Tibial artery (tissue), 4 donors: ENCODE measurements around the gene IL1RAPL1.

ENCODE experiments used
- DNase-seq, 2 donors: peaks; one replicate each; pipeline ENCODE4 v3.0.0-alpha.2; 2019
- H3K27ac ChIP-seq, 2 donors: fragments of 200-600 bp; sonication (generic) in 1 of 2; 1 replicate in 1 of 2; 2 replicates in 1 of 2; pipeline ENCODE4 v1.5.1; 2018 to 2019; ENCODE audit warnings: mild to moderate bottlenecking in 1 of 2
- H3K27me3 ChIP-seq, 2 donors: fragments of 200-600 bp; sonication (generic) in 1 of 2; one replicate each; pipeline versions ENCODE4 v1.5.1 to v1.6.0; 2016 to 2019
- H3K36me3 ChIP-seq, 3 donors: fragments of 200-600 bp; sonication (generic) in 2 of 3; one replicate each; pipeline ENCODE4 v1.5.1; 2016 to 2019; ENCODE audit warnings: mild to moderate bottlenecking in 2 of 3
- H3K4me1 ChIP-seq, 4 donors: fragments of 200-600 bp; sonication (generic) in 2 of 4; 1 replicate in 3 of 4; 2 replicates in 1 of 4; pipeline ENCODE4 v1.5.1; 2016 to 2019
- H3K4me3 ChIP-seq, 2 donors: fragments of 200-600 bp; sonication (generic) in 1 of 2; 1 replicate in 1 of 2; 2 replicates in 1 of 2; pipeline ENCODE4 v1.5.1; 2018 to 2019; ENCODE audit warnings: mild to moderate bottlenecking in 2 of 2
- H3K9me3 ChIP-seq, 3 donors: fragments of 200-600 bp; sonication (generic) in 1 of 3; one replicate each; pipeline ENCODE4 v1.5.1; 2016 to 2019
- intact Hi-C: fragments of 100-400 bp; cut with DNase I; formaldehyde crosslinking; loops from one replicate; pipeline ENCODE4 v1.15.0; 2023; ENCODE audit warnings: low total_unique reads
- TF ChIP-seq, protein P1 (sequence below), 2 experiments: fragments of 200-600 bp in 1 of 2; fragments of 450-650 bp in 1 of 2; IDR thresholded peaks; one replicate each; pipeline ENCODE4 v1.5.1; 2017 to 2019; ENCODE audit warnings: antibody characterized with exemption in 2 of 2, mild to moderate bottlenecking in 1 of 2, moderate library complexity in 1 of 2

IL1RAPL1 gene

DNA sequence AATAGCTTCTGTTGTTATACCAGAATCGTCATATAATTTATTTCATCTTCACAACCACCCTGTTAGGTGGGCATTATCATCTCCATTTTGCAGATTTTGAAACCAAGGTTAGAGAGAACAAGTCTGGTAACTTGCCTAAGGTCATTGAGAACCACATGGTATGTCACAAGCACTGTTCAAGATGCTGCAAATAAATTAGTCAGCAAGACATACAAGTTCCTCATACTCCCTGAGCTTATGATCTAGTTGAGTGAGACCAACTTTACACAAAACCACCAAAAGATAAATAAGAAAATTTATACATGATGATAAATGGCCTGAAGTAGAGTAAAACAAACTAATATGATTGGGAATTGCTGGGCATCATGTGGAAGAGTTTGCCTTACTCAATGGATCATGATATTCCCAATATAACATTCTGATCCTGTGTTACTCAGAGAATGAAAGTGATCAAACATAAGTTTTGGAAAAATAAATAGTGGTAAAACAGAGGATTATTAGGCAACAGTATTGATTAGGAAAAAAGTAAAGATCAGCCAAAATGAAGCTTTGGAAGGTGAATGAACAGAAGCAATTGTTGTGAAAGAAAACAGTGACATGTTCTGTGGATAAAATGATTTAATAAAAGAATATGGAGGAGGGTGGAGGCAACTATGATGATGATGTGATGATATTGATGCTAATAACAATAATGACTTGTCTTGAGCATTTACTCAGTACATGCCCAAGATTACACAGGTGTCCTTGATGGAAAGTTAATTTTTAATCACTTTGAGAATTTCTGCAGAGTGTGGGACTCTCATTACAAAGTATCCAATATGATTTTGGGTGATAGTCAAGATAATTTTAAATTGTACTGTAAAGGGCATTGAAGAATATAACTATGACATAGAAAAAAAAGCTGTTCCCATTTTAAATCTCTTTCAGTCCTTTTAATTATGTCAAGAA, 34.1 kb upstream of the IL1RAPL1 start:
- Histone ChIP-seq H3K4me1 (no peaks in the 10 kb centered on the region), H3K36me3 (no peaks in the 10 kb centered on the region), H3K4me3 (no peak overlapping the region), H3K9me3 (peaks cover 0 to 4% (median 3%) of the 10 kb centered on the region in 3 donors), H3K27ac (no peak overlapping the region), H3K27me3 (no peaks in the 10 kb centered on the region)
- DNase-seq, result no peak
- intact Hi-C loops, result no loop called here
- TF ChIP-seq, protein P1, sequence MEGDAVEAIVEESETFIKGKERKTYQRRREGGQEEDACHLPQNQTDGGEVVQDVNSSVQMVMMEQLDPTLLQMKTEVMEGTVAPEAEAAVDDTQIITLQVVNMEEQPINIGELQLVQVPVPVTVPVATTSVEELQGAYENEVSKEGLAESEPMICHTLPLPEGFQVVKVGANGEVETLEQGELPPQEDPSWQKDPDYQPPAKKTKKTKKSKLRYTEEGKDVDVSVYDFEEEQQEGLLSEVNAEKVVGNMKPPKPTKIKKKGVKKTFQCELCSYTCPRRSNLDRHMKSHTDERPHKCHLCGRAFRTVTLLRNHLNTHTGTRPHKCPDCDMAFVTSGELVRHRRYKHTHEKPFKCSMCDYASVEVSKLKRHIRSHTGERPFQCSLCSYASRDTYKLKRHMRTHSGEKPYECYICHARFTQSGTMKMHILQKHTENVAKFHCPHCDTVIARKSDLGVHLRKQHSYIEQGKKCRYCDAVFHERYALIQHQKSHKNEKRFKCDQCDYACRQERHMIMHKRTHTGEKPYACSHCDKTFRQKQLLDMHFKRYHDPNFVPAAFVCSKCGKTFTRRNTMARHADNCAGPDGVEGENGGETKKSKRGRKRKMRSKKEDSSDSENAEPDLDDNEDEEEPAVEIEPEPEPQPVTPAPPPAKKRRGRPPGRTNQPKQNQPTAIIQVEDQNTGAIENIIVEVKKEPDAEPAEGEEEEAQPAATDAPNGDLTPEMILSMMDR (IDR thresholded peaks at IDR 0.05), result no peak

DNA sequence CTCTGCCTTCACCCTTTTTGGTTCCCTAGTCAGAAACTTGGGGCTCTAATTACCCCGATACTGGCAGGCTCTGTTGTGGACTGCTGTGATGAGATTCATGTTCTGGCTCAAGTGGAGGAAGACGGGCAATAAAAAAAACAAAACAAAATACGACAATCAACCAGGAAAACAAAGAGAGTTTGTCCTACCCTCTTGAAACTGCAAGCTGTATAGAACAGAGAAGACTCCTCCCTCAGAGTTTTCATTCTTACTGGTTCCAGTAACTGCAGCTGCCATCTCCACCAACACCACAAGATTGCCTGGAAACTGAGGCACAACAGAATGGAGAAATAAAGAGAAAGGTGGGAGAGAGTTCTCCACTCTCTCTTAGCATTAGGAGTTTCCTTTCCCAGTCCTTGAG, 11.1 kb upstream of the IL1RAPL1 start:
- DNase-seq, result no peak
- no peaks in the 10 kb centered on the region for H3K9me3 ChIP-seq
- intact Hi-C loops, result no loop called here
- H3K27ac ChIP-seq, result no peak overlapping the region
- no peaks in the 10 kb centered on the region for H3K4me1 ChIP-seq
- H3K27me3 ChIP-seq, result no peaks in the 10 kb centered on the region
- no peaks in the 10 kb centered on the region for H3K36me3 ChIP-seq
- TF ChIP-seq, protein P1 (IDR thresholded peaks at IDR 0.05), result no peak
- no peak overlapping the region for H3K4me3 ChIP-seq

DNA sequence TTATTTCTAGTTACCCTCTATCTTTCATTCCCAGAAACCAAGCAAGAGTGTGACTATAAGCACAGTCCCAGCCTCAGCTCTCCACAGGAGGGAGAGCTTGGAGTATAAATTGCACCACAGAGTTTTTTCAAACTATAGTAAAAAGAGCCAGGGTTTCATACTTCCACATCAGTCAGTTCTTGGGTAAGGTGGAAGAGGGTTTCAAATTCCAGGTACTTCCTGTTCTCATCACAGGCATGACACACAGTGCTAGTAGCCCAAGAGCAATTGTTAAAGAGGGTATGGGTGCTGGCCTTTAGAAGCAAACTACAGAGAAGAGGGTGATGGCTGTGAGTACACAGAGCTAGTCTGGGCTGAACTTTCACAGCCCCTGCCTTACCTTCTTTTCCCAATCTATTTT, 5.7 kb upstream of the IL1RAPL1 start:
- TF ChIP-seq, protein P1 (IDR thresholded peaks at IDR 0.05), result no peak
- H3K9me3 ChIP-seq, result no peaks in the 10 kb centered on the region
- no peaks in the 10 kb centered on the region for H3K4me1 ChIP-seq
- no peaks in the 10 kb centered on the region for H3K36me3 ChIP-seq
- no peak for DNase-seq
- H3K4me3 ChIP-seq, result no peak overlapping the region
- H3K27ac ChIP-seq, result no peak overlapping the region
- intact Hi-C loops, result no loop called here
- H3K27me3 ChIP-seq, result no peaks in the 10 kb centered on the region

DNA sequence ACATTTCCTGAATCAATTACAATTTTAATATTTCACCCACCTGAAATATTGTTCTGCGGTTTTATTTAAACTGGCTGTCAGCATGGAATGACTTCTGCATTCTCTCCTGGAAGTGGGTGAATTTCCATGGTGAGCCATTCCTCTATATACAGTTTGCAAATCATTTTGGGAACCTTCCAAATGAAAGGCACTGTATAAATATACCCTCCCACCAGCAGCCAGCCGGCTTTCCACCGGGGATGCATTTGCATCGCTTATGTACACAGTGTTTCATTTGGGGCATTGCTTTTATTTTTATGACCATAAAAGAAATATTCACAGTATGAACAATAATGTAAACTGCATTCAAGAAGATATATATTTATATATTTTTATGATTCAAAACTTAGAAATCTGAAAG, 4.7 kb upstream of the IL1RAPL1 start:
- Histone ChIP-seq H3K4me3 (no peak overlapping the region), H3K4me1 (no peaks in the 10 kb centered on the region), H3K27me3 (no peaks in the 10 kb centered on the region), H3K9me3 (no peaks in the 10 kb centered on the region), H3K36me3 (no peaks in the 10 kb centered on the region), H3K27ac (no peak overlapping the region)
- TF ChIP-seq, protein P1 (IDR thresholded peaks at IDR 0.05), result no peak
- no peak for DNase-seq
- intact Hi-C loops, result no loop called here

DNA sequence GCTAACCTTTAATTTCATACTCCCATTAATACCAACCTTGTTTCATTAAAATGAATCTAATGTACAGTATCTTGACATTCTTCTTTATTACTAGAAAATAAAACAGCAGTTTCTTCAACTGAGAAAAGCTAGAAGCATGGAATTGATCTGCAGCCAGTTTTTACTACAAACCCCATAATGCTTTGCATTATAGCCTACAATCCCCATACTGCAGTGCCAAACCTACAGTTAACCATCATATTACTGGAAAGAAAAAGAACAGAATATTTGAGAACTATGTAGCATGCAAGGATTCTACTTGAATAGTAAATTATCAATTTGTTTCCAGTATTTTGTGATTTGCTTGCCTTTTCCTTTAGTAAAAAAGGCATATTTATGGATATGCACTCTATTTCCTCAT, 3.2 kb upstream of the IL1RAPL1 start:
- intact Hi-C loops, result no loop called here
- no peaks in the 10 kb centered on the region for H3K36me3 ChIP-seq
- no peak for DNase-seq
- no peaks in the 10 kb centered on the region for H3K27me3 ChIP-seq
- no peaks in the 10 kb centered on the region for H3K9me3 ChIP-seq
- TF ChIP-seq, protein P1 (IDR thresholded peaks at IDR 0.05), result no peak
- no peak overlapping the region for H3K27ac ChIP-seq
- no peaks in the 10 kb centered on the region for H3K4me1 ChIP-seq
- H3K4me3 ChIP-seq, result no peak overlapping the region
